HepG2 (cell line): ENCODE data around the gene CYP2W1. TPM values are rescaled to one million over a fixed set of nuclear protein-coding genes. Genes with fewer than 3 reads are reported as not detected.
A peak's percentile ranks its signal among the peaks of the same experiment; 100 is the strongest.

Experiments used
- ELF3 ChIP-seq: IDR thresholded peaks from 2 replicates; pipeline ENCODE4 v1.6.1; 2016; ENCODE audit warnings: missing genetic modification reagents, missing compliant biosample characterization
- GPBP1L1 ChIP-seq: sonication (generic); formaldehyde crosslinking; IDR thresholded peaks from 2 replicates; pipeline ENCODE4 v1.5.0; 2020; ENCODE audit warnings: mild to moderate bottlenecking, missing genetic modification reagents
- JUNB ChIP-seq: sonication (generic); formaldehyde crosslinking; IDR thresholded peaks from 2 replicates; pipeline ENCODE4 v1.8.0; 2022; ENCODE audit warnings: missing genetic modification reagents, mild to moderate bottlenecking, borderline replicate concordance
- MTF1 ChIP-seq: sonication (generic); formaldehyde crosslinking; IDR thresholded peaks from 2 replicates; pipeline ENCODE4 v1.5.0; 2020; ENCODE audit warnings: missing genetic modification reagents
- NFE2 ChIP-seq: sonication (generic); formaldehyde crosslinking; IDR thresholded peaks from 2 replicates; pipeline ENCODE4 v1.4.0; 2020; ENCODE audit warnings: missing genetic modification reagents
- RFXANK ChIP-seq: IDR thresholded peaks from 2 replicates; pipeline ENCODE4 v1.6.1; 2016
- RXRB ChIP-seq: IDR thresholded peaks from 2 replicates; pipeline ENCODE4 v1.6.1; 2016; ENCODE audit warnings: borderline replicate concordance, missing genetic modification reagents, missing compliant biosample characterization
- SIN3A ChIP-seq: IDR thresholded peaks from 2 replicates; pipeline ENCODE4 v1.6.1; 2011; ENCODE audit warnings: low read depth, mild to moderate bottlenecking, control low read depth, low read length, borderline replicate concordance
- SMAD3 ChIP-seq: sonication (generic); formaldehyde crosslinking; IDR thresholded peaks from 2 replicates; pipeline ENCODE4 v1.4.0; 2020; ENCODE audit warnings: missing genetic modification reagents
- SMARCC2 ChIP-seq: fragments of 450-650 bp; IDR thresholded peaks from 2 replicates; pipeline ENCODE4 v1.6.1; 2017; ENCODE audit warnings: antibody characterized with exemption, mild to moderate bottlenecking
- TOE1 ChIP-seq: sonication (generic); formaldehyde crosslinking; IDR thresholded peaks from 2 replicates; pipeline ENCODE4 v1.4.0; 2020; ENCODE audit warnings: mild to moderate bottlenecking, missing genetic modification reagents
- USF2 ChIP-seq, 2 experiments: sonication (generic) in 1 of 2; formaldehyde crosslinking in 1 of 2; IDR thresholded peaks; 2 replicates each; pipeline versions ENCODE4 v1.5.1 to v1.6.1; 2011 to 2020; ENCODE audit warnings: borderline replicate concordance in 1 of 2, low read depth in 1 of 2, low read length in 1 of 2, mild to moderate bottlenecking in 1 of 2, missing genetic modification reagents in 1 of 2, moderate library complexity in 1 of 2
- ZBTB8A ChIP-seq: sonication (generic); formaldehyde crosslinking; IDR thresholded peaks from 2 replicates; pipeline ENCODE4 v1.4.0; 2020; ENCODE audit warnings: mild to moderate bottlenecking, low read depth, missing genetic modification reagents, borderline replicate concordance
- ZMYM2 ChIP-seq: sonication (generic); formaldehyde crosslinking; IDR thresholded peaks from 2 replicates; pipeline ENCODE4 v1.8.0; 2022; ENCODE audit warnings: mild to moderate bottlenecking, missing genetic modification reagents
- ZNF296 ChIP-seq: sonication (generic); formaldehyde crosslinking; conservative IDR thresholded peaks from 2 replicates; pipeline ENCODE4 v1.5.0; 2020; ENCODE audit warnings: mild to moderate bottlenecking, missing genetic modification reagents
- ZNF354B ChIP-seq: sonication (generic); formaldehyde crosslinking; IDR thresholded peaks from 2 replicates; pipeline ENCODE4 v1.8.0; 2022; ENCODE audit warnings: mild to moderate bottlenecking, missing genetic modification reagents
- ZNF367 ChIP-seq: sonication (generic); formaldehyde crosslinking; IDR thresholded peaks from 2 replicates; pipeline ENCODE4 v1.4.0; 2020; ENCODE audit warnings: missing genetic modification reagents, borderline replicate concordance
- ZNF468 ChIP-seq: sonication (generic); formaldehyde crosslinking; IDR thresholded peaks from 2 replicates; pipeline ENCODE4 v1.8.0; 2022; ENCODE audit warnings: mild to moderate bottlenecking, moderate library complexity, missing genetic modification reagents
- ZNF709 ChIP-seq: sonication (generic); formaldehyde crosslinking; IDR thresholded peaks from 2 replicates; pipeline ENCODE4 v1.5.0; 2020; ENCODE audit warnings: mild to moderate bottlenecking, missing genetic modification reagents
- polyA plus RNA-seq, 8 experiments: library from polyadenylated mRNA; depleted of rRNA in 3 of 8; stranded (reverse) in 7 of 8; unstranded in 1 of 8; fragments of >200 nt; fragmentation: Illumina TruSeq in 4 of 8; extraction: Trizol in 4 of 8; gene quantifications; 2 replicates each; pipeline versions ENCODE4 v1.2.1 to v1.2.3, GENCODE V29; 2011 to 2016; ENCODE audit warnings: low read depth in 4 of 8, missing spikeins in 1 of 8, mixed read lengths in 1 of 8; ENCODE audit not compliant: insufficient read depth in 1 of 8
- total RNA-seq, 5 experiments: library from RNA; depleted of rRNA; stranded (reverse); fragments of >200 nt; fragmentation: Illumina TruSeq; extraction: Trizol; gene quantifications; 2 replicates each; pipeline ENCODE4 v1.2.3, GENCODE V29; 2016; ENCODE audit warnings: low read depth in 1 of 5
- TF ChIP-seq, protein P1 (sequence below): sonication (generic); formaldehyde crosslinking; IDR thresholded peaks from 2 replicates; pipeline ENCODE4 v1.5.1; 2020; ENCODE audit warnings: mild to moderate bottlenecking, missing genetic modification reagents
- TF ChIP-seq, protein P2 (sequence below), 2 experiments: sonication (generic) in 1 of 2; formaldehyde crosslinking in 1 of 2; IDR thresholded peaks; 2 replicates each; pipeline versions ENCODE4 v1.4.0 to v1.6.1; 2018 to 2020; ENCODE audit warnings: missing genetic modification reagents in 2 of 2, borderline replicate concordance in 1 of 2, low read depth in 1 of 2, mild to moderate bottlenecking in 1 of 2, missing biosample characterization in 1 of 2

The CYP2W1 gene
- total and polyA plus RNA-seq, 2 of the 13 experiments (the other 11 are each of a cell fraction or from before 2014, with no cell fraction given), result 19.5 to 31.7 TPM

DNA sequence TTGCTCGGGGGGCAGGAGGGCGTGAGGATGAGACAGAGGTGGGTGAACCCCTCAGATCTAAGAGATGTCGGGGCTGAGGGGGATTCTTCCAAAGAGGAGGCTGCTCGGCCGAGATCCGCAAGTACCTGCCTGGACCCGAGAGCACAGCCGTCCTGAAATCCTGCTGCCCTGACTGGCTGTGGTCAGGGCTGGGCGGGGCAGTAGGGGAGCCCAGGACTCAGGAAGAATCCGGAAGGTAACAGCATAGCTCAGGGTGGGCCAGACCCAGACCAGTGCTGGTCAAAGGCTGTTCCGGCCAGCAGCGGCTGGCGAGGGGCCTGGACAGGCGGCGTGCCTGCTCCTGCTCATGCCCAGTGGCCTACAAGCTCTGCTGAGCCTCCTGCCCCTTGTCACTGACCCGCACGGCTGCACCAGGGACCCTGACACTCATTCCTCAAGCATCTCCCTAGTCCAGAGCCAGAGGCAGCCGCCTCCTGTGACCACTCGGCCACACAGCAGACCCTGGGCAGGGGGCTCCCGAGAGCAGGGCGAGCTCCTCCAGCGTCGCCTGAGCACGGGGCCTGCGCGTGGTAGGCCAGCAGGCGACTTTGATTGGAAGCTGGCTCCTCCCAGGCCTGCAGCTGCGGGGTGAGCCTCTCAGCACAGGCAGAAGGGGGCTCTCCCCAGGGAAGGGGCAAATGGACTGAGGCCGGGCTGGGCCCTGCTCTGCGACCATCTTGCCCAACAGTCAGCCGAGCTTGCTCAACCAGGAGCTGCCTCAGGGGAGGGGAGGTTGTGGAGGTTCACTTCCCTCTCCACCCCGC is 25.4 kb upstream of the CYP2W1 start (continued):
- TF ChIP-seq USF2 (IDR thresholded peaks at IDR 0.05; ENCODE audit: low read depth, low read length) (no peak), USF2 (CRISPR knock-in tag; IDR thresholded peaks at IDR 0.05; ENCODE audit: borderline replicate concordance) (no peak), RXRB (peak; percentile 66), RFXANK (CRISPR knock-in tag) (peak; percentile 79; the same call in 1 of the 2 replicates), SMAD3 (no peak), NFE2 (CRISPR knock-in tag) (no peak), TOE1 (CRISPR knock-in tag) (no peak), GPBP1L1 (CRISPR knock-in tag) (no peak), ZNF296 (CRISPR knock-in tag) (peak; percentile 90; the same call in 1 of the 2 replicates), MTF1 (CRISPR knock-in tag) (no peak), JUNB (CRISPR knock-in tag) (no peak), ELF3 (CRISPR knock-in tag) (peak; percentile 82), ZNF468 (0 out of 2 replicates have a peak, but pooled peaks have one; percentile 51), SMARCC2 (no peak), ZMYM2 (CRISPR knock-in tag) (peak; percentile 96), ZNF709 (CRISPR knock-in tag) (peak; percentile 98), ZNF354B (0 out of 2 replicates have a peak, but pooled peaks have one; percentile 78), ZBTB8A (no peak), ZNF367 (CRISPR knock-in tag) (no peak), SIN3A (no peak)
- TF ChIP-seq, protein P1, sequence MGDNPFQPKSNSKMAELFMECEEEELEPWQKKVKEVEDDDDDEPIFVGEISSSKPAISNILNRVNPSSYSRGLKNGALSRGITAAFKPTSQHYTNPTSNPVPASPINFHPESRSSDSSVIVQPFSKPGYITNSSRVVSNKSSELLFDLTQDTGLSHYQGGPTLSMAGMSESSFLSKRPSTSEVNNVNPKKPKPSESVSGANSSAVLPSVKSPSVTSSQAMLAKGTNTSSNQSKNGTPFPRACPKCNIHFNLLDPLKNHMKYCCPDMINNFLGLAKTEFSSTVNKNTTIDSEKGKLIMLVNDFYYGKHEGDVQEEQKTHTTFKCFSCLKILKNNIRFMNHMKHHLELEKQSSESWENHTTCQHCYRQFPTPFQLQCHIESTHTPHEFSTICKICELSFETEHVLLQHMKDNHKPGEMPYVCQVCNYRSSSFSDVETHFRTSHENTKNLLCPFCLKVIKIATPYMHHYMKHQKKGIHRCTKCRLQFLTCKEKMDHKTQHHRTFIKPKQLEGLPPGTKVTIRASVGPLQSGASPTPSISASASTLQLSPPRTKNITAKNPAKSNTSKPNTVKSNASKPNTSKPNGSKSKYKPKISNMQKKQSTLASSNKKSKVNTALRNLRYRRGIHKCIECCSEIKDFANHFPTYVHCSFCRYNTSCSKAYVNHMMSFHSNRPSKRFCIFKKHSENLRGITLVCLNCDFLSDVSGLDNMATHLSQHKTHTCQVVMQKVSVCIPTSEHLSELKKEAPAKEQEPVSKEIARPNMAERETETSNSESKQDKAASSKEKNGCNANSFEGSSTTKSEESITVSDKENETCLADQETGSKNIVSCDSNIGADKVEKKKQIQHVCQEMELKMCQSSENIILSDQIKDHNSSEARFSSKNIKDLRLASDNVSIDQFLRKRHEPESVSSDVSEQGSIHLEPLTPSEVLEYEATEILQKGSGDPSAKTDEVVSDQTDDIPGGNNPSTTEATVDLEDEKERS (CRISPR knock-in tag), result 0 out of 2 replicates have a peak, but pooled peaks have one; percentile 82
- TF ChIP-seq, protein P2, sequence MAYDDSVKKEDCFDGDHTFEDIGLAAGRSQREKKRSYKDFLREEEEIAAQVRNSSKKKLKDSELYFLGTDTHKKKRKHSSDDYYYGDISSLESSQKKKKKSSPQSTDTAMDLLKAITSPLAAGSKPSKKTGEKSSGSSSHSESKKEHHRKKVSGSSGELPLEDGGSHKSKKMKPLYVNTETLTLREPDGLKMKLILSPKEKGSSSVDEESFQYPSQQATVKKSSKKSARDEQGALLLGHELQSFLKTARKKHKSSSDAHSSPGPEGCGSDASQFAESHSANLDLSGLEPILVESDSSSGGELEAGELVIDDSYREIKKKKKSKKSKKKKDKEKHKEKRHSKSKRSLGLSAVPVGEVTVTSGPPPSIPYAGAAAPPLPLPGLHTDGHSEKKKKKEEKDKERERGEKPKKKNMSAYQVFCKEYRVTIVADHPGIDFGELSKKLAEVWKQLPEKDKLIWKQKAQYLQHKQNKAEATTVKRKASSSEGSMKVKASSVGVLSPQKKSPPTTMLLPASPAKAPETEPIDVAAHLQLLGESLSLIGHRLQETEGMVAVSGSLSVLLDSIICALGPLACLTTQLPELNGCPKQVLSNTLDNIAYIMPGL (CRISPR knock-in tag; IDR thresholded peaks at IDR 0.05; ENCODE audit: borderline replicate concordance in 1 of 2, low read depth in 1 of 2), result peak; percentile 85 to 92
